ENCODE data around the gene RTN3. TPM values are rescaled to one million over a fixed set of nuclear protein-coding genes. Genes with fewer than 3 reads are reported as not detected.

Gene RTN3
- total RNA-seq, 1 experiment from 2014 or later = 98.2 TPM

GRCh38 chr11:63719001-63719400 is 37.7 kb downstream of the RTN3 start:
- in situ Hi-C loops (cut with HindIII; ENCODE audit: low pct_unique_long_range_greater_than_20kb, low sequenced_read_pairs) = no loop called here
- DNase-seq (ENCODE audit: low read depth) = no peak

GRCh38 chr11:63719987-63720386 is 38.7 kb downstream of the RTN3 start:
- in situ Hi-C loops (cut with HindIII; ENCODE audit: low pct_unique_long_range_greater_than_20kb, low sequenced_read_pairs) = no loop called here
- no peak for DNase-seq (ENCODE audit: low read depth)

GRCh38 chr11:63720611-63721010 is 39.3 kb downstream of the RTN3 start:
- DNase-seq (ENCODE audit: low read depth) = no peak
- in situ Hi-C loops (cut with HindIII; ENCODE audit: low pct_unique_long_range_greater_than_20kb, low sequenced_read_pairs) = no loop called here

- DNase-seq (ENCODE audit: low read depth) = no peak
- in situ Hi-C loops (cut with HindIII; ENCODE audit: low pct_unique_long_range_greater_than_20kb, low sequenced_read_pairs) = no loop called here
Observed at GRCh38 chr11:63729326-63729725, 48.0 kb downstream of the RTN3 start.

- DNase-seq (ENCODE audit: low read depth) = no peak
- in situ Hi-C loops (cut with HindIII; ENCODE audit: low pct_unique_long_range_greater_than_20kb, low sequenced_read_pairs) = no loop called here
Observed at GRCh38 chr11:63736864-63737263, 55.6 kb downstream of the RTN3 start.

- no peak for DNase-seq (ENCODE audit: low read depth)
- in situ Hi-C loops (cut with HindIII; ENCODE audit: low pct_unique_long_range_greater_than_20kb, low sequenced_read_pairs) = no loop called here
Observed at GRCh38 chr11:63737718-63738117, 56.4 kb downstream of the RTN3 start.

GRCh38 chr11:63738720-63739360 is 57.5 kb downstream of the RTN3 start:
- peak; percentile 62 for DNase-seq (ENCODE audit: low read depth)
- in situ Hi-C loops (cut with HindIII; ENCODE audit: low pct_unique_long_range_greater_than_20kb, low sequenced_read_pairs) = no loop called here

GRCh38 chr11:63745304-63746170 is 64.2 kb downstream of the RTN3 start:
- in situ Hi-C loops (cut with HindIII; ENCODE audit: low pct_unique_long_range_greater_than_20kb, low sequenced_read_pairs) = no loop called here
- no peak for DNase-seq (ENCODE audit: low read depth)

GRCh38 chr11:63747011-63747410 is 65.7 kb downstream of the RTN3 start:
- no peak for DNase-seq (ENCODE audit: low read depth)
- in situ Hi-C loops (cut with HindIII; ENCODE audit: low pct_unique_long_range_greater_than_20kb, low sequenced_read_pairs) = no loop called here

- in situ Hi-C loops (cut with HindIII; ENCODE audit: low pct_unique_long_range_greater_than_20kb, low sequenced_read_pairs) = no loop called here
- DNase-seq (ENCODE audit: low read depth) = no peak
Observed at GRCh38 chr11:63749624-63750023, 68.3 kb downstream of the RTN3 start.

- in situ Hi-C loops (cut with HindIII; ENCODE audit: low pct_unique_long_range_greater_than_20kb, low sequenced_read_pairs) = no loop called here
Observed at GRCh38 chr11:63756919-63757761, 75.8 kb downstream of the RTN3 start.

GRCh38 chr11:63760487-63761079 is 79.3 kb downstream of the RTN3 start:
- in situ Hi-C loops (cut with HindIII; ENCODE audit: low pct_unique_long_range_greater_than_20kb, low sequenced_read_pairs) = no loop called here
- no peak for DNase-seq (ENCODE audit: low read depth)

More at GRCh38 chr11:63756919-63757761, 75.8 kb downstream of the RTN3 start:
- DNase-seq (ENCODE audit: low read depth) = no peak

- DNase-seq (ENCODE audit: low read depth) = no peak
- in situ Hi-C loops (cut with HindIII; ENCODE audit: low pct_unique_long_range_greater_than_20kb, low sequenced_read_pairs) = no loop called here
Observed at GRCh38 chr11:63761188-63761587, 79.9 kb downstream of the RTN3 start.

- in situ Hi-C loops (cut with HindIII; ENCODE audit: low pct_unique_long_range_greater_than_20kb, low sequenced_read_pairs) = no loop called here
- DNase-seq (ENCODE audit: low read depth) = no peak
Observed at GRCh38 chr11:63761931-63762653, 80.8 kb downstream of the RTN3 start.

GRCh38 chr11:63762654-63763495 is 81.6 kb downstream of the RTN3 start:
- DNase-seq (ENCODE audit: low read depth) = no peak
- in situ Hi-C loops (cut with HindIII; ENCODE audit: low pct_unique_long_range_greater_than_20kb, low sequenced_read_pairs) = no loop called here

GRCh38 chr11:63763496-63764339 is 82.4 kb downstream of the RTN3 start:
- in situ Hi-C loops (cut with HindIII; ENCODE audit: low pct_unique_long_range_greater_than_20kb, low sequenced_read_pairs) = no loop called here

More at GRCh38 chr11:63763496-63764339, 82.4 kb downstream of the RTN3 start:
- DNase-seq (ENCODE audit: low read depth) = no peak

Data from Caki2 (cell line).